GM12878 (cell line): Measurements from ENCODE around the gene LRRC8B. TPM values are rescaled to one million over a fixed set of nuclear protein-coding genes. Genes with fewer than 3 reads are reported as not detected.

Source experiments
- ATAC-seq: fragments of 200-7000 bp; cut with Tn5 transposase; 3 replicates; pipeline ENCODE4 v1.9.1; 2020; ENCODE audit warnings: mild to moderate bottlenecking, moderate library complexity
- BruUV-seq: library from RNA; stranded (reverse); fragments of 400-500 nt; replicated peaks from 2 replicates; lab custom pipeline; 2021; lab: Mats Ljungman, UMichigan
- CTCF ChIA-PET: fragments of 300-600 bp; sonication (Branson Sonifier 250); formaldehyde crosslinking; extraction: SDS; loops from one replicate; lab custom pipeline; 2021; ENCODE audit warnings: inconsistent platforms; lab: Yijun Ruan, JAX
- POLR2A ChIA-PET: fragments of 350-600 bp; formaldehyde crosslinking; extraction: SDS; loops from one replicate; lab custom pipeline; 2021; ENCODE audit warnings: inconsistent platforms; lab: Charles Lee
- RAD21 ChIA-PET: fragments of 300-600 bp; sonication (Branson Sonifier 250); formaldehyde crosslinking; loops from one replicate; lab custom pipeline; 2023; ENCODE audit warnings: antibody characterized with exemption; ENCODE audit not compliant: unreplicated experiment; lab: Charles Lee
- SMC1A ChIA-PET: fragments of 300-600 bp; sonication (Branson Sonifier 250); formaldehyde crosslinking; loops from one replicate; lab custom pipeline; 2023; ENCODE audit not compliant: unreplicated experiment, uncharacterized antibody; lab: Charles Lee
- DNase-seq: peaks from one replicate; pipeline ENCODE4 v3.0.0-alpha.2; 2011; ENCODE audit warnings: low read depth, low spot score
- FAIRE-seq: peaks from 3 replicates; lab custom pipeline; 2011; peaks lifted over from hg19 to GRCh38; lab: Jason Lieb, UNC
- H2AFZ ChIP-seq: 2 replicates; pipeline ENCODE4 v1.6.0; 2011; ENCODE audit warnings: low read depth, low read length, control low read depth; ENCODE audit not compliant: control insufficient read depth
- H3K27ac ChIP-seq: 2 replicates; pipeline ENCODE4 v1.5.1; 2011; ENCODE audit warnings: control low read depth; ENCODE audit not compliant: control insufficient read depth, insufficient read depth
- H3K27me3 ChIP-seq, 2 experiments: replicated peaks in 1 of 2; 2 replicates each; pipeline versions ENCODE4 v1.6.0 to v1.6.1; 2011; ENCODE audit warnings: low read length in 1 of 2; ENCODE audit not compliant: control insufficient read depth in 2 of 2, insufficient read depth in 2 of 2
- H3K36me3 ChIP-seq, 2 experiments: 2 replicates each; pipeline ENCODE4 v1.5.1; 2011; ENCODE audit warnings: low read length in 1 of 2; ENCODE audit not compliant: control insufficient read depth in 2 of 2, insufficient read depth in 2 of 2
- H3K4me1 ChIP-seq: 2 replicates; pipeline ENCODE4 v1.6.1; 2011; ENCODE audit warnings: mild to moderate bottlenecking, low read length, moderate library complexity, mixed read lengths; ENCODE audit not compliant: control insufficient read depth, insufficient read depth
- H3K4me2 ChIP-seq: 2 replicates; pipeline ENCODE4 v1.6.0; 2011; ENCODE audit warnings: control low read depth; ENCODE audit not compliant: control insufficient read depth, insufficient read depth
- H3K4me3 ChIP-seq: fragments of 200-600 bp; sonication (generic); 2 replicates; pipeline ENCODE4 v1.5.1; 2016
- H3K79me2 ChIP-seq: 2 replicates; pipeline ENCODE4 v1.6.0; 2011; ENCODE audit warnings: low read length; ENCODE audit not compliant: control insufficient read depth, insufficient read depth
- H3K9ac ChIP-seq: 2 replicates; pipeline ENCODE4 v1.8.0; 2011; ENCODE audit warnings: low read length, control low read depth, mixed read lengths; ENCODE audit not compliant: control insufficient read depth, insufficient read depth
- H3K9me3 ChIP-seq: replicated peaks from 3 replicates; pipeline ENCODE4 v1.5.1; 2011; ENCODE audit warnings: mild to moderate bottlenecking, low read length; ENCODE audit not compliant: control insufficient read depth, insufficient read depth
- H4K20me1 ChIP-seq: 2 replicates; pipeline ENCODE4 v1.6.0; 2011; ENCODE audit not compliant: control insufficient read depth, insufficient read depth
- ATF2 ChIP-seq: IDR thresholded peaks from 2 replicates; pipeline ENCODE4 v1.6.1; 2012; ENCODE audit warnings: low read length, inconsistent platforms
- BHLHE40 ChIP-seq, 2 experiments: fragments of 450-650 bp in 1 of 2; IDR thresholded peaks; 2 replicates each; pipeline ENCODE4 v1.6.1; 2011 to 2017; ENCODE audit warnings: low read depth in 2 of 2, borderline replicate concordance in 1 of 2, improper control_type of control experiment in 1 of 2, low read length in 1 of 2, mild to moderate bottlenecking in 1 of 2
- HCFC1 ChIP-seq: fragments of 150-350 bp; IDR thresholded peaks from 2 replicates; pipeline ENCODE4 v1.6.1; 2014; ENCODE audit warnings: low read length
- RB1 ChIP-seq: fragments of 450-650 bp; formaldehyde crosslinking; IDR thresholded peaks from 2 replicates; pipeline ENCODE4 v1.6.1; 2017; ENCODE audit warnings: mild to moderate bottlenecking, borderline replicate concordance
- SMAD5 ChIP-seq: IDR thresholded peaks from 2 replicates; pipeline ENCODE4 v1.6.1; 2016; ENCODE audit warnings: antibody characterized with exemption, low read depth
- WGBS: methylation state at CpG from one replicate; pipeline ENCODE4 v1.1.6; 2016; ENCODE audit warnings: low lambda C conversion rate; ENCODE audit not compliant: insufficient replicate concordance, insufficient coverage; ENCODE audit errors: missing lambda C conversion rate; 5-methylcytosine and 5-hydroxymethylcytosine counted together
- in situ Hi-C: fragments of 300-500 bp; cut with MboI; formaldehyde crosslinking; loops from 9 replicates; pipeline ENCODE4 v1.14.3; 2018; ENCODE audit warnings: mixed read lengths
- intact Hi-C: fragments of 100-400 bp; cut with micrococcal nuclease; formaldehyde crosslinking; loops from one replicate; pipeline ENCODE4 v1.14.2; 2022; ENCODE audit not compliant: unreplicated experiment
- polyA plus RNA-seq, 11 experiments: library from polyadenylated mRNA; depleted of rRNA in 4 of 11; unstranded in 6 of 11; stranded (reverse) in 5 of 11; fragments of >200 nt; fragmentation: Nextera tagmentation in 4 of 11; fragmentation: Illumina TruSeq in 1 of 11; extraction: Ambion mirVana in 4 of 11; extraction: Trizol in 1 of 11; gene quantifications; 1 replicate in 1 of 11; 2 replicates in 10 of 11; pipeline versions ENCODE4 v1.2.1 to v1.2.3, GENCODE V29; 2011 to 2016; ENCODE audit warnings: inconsistent platforms in 2 of 11, missing spikeins in 2 of 11, low read depth in 1 of 11
- total RNA-seq, 4 experiments: library from RNA; depleted of rRNA in 3 of 4; stranded (reverse); fragments of >200 nt in 3 of 4; fragmentation: Illumina TruSeq in 1 of 4; extraction: Trizol in 1 of 4; gene quantifications; 2 replicates each; pipeline versions ENCODE4 v1.2.1 to v1.2.3, GENCODE V29; 2013 to 2021

The LRRC8B gene
- total and polyA plus RNA-seq, 10 of the 15 experiments (the other 5 are each of a cell fraction or from before 2014, with no cell fraction given): 1.3 to 9.2 (median 5.4) TPM

DNA sequence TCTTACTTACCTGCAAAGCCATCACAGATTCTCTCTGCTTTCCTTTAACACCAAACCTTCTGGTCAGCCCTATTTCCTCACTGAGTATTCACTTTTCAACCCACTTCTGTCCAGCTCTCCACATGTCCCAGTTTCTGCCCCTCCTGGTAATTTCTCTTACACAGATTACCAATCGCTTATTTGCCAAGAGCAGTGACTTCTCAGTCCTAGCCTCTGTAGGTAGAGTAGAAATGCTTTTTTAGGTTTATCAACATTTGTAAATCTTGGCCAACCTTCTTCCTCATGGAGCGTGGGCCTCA lies 74.7 kb downstream of the LRRC8B start:
- in situ Hi-C loops (loop anchor here (5.0 kb wide), 1 partner anchor 82 kb away; no protein-coding TSS in a partner anchor), intact Hi-C loops (loop anchor here (1.0 to 2.0 kb wide), 3 partner anchors 74 to 116 kb away; partner anchors contain the start of gene LRRC8B)
- BruUV-seq: no TSS peak
- H3K9ac ChIP-seq: no peak overlapping the region
- ATAC-seq (peak; percentile 11; the same call in 2 of the 3 replicates), DNase-seq (no peak), FAIRE-seq (no peak)
- no peaks in the 10 kb centered on the region for H3K9me3 ChIP-seq
- H4K20me1 ChIP-seq: no peaks in the 10 kb centered on the region; the same call in 1 of the 2 replicates
- H3K27me3 ChIP-seq: no peaks in the 10 kb centered on the region
- H3K36me3 ChIP-seq: no peaks in the 10 kb centered on the region
- no peak overlapping the region for H3K27ac ChIP-seq
- no peaks in the 10 kb centered on the region for H3K79me2 ChIP-seq
- TF ChIP-seq ATF2 (no peak), BHLHE40 (IDR thresholded peaks at IDR 0.05; ENCODE audit: borderline replicate concordance in 1 of 2, low read depth in 2 of 2, low read length in 1 of 2) (no peak), RB1 (no peak), HCFC1 (no peak), SMAD5 (no peak)
- no peak overlapping the region for H3K4me2 ChIP-seq
- 98% methylated on average over 2 of the region's 2 CpGs for WGBS
- H3K4me3 ChIP-seq: no peak overlapping the region
- POLR2A ChIA-PET: no interaction called here
- no peak overlapping the region for H2AFZ ChIP-seq
- peaks cover 9% of the 10 kb centered on the region for H3K4me1 ChIP-seq
- SMC1A ChIA-PET: interaction anchor here (0.7 to 13.0 kb wide), 7 partner anchors 9 to 163 kb away, joined by 3 to 124 read pairs (median 6); no protein-coding TSS in a partner anchor
- RAD21 ChIA-PET: interaction anchor here (1.0 to 3.2 kb wide), 4 partner anchors 14 to 183 kb away, joined by 3 to 22 read pairs (median 10); no protein-coding TSS in a partner anchor
- CTCF ChIA-PET: interaction anchor here (0.9 to 10.6 kb wide), 11 partner anchors 12 to 164 kb away, joined by 3 to 80 read pairs (median 4); partner anchors contain the start of gene LRRC8C
